SW480 (cell line): ENCODE data around the gene HOXC5.

Experiments
- DNase-seq: peaks from one replicate; pipeline ENCODE4 v3.0.0-alpha.2; 2016; ENCODE audit warnings: low spot score

Gene HOXC5

GRCh38 chr12:54006559-54007220 is 26.2 kb upstream of the HOXC5 start:
- DNase-seq: no peak

- no peak for DNase-seq
Measured at GRCh38 chr12:54007538-54008259, 25.2 kb upstream of the HOXC5 start.

DNA sequence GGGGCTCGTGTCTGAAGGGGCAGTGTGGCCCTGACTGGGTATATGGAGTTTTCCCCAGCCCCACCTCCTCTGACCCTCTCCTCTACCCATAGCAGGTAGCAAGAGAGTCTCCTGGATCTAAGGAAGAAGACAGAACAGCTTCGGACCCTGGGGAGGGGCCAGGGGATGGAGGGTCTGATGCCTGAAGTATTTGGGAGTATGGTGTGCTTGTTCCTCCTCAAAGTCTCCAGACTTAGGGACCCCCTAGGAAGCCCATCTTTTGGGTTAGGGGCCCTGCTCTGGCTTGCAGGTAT is 24.6 kb upstream of the HOXC5 start:
- no peak for DNase-seq

DNA sequence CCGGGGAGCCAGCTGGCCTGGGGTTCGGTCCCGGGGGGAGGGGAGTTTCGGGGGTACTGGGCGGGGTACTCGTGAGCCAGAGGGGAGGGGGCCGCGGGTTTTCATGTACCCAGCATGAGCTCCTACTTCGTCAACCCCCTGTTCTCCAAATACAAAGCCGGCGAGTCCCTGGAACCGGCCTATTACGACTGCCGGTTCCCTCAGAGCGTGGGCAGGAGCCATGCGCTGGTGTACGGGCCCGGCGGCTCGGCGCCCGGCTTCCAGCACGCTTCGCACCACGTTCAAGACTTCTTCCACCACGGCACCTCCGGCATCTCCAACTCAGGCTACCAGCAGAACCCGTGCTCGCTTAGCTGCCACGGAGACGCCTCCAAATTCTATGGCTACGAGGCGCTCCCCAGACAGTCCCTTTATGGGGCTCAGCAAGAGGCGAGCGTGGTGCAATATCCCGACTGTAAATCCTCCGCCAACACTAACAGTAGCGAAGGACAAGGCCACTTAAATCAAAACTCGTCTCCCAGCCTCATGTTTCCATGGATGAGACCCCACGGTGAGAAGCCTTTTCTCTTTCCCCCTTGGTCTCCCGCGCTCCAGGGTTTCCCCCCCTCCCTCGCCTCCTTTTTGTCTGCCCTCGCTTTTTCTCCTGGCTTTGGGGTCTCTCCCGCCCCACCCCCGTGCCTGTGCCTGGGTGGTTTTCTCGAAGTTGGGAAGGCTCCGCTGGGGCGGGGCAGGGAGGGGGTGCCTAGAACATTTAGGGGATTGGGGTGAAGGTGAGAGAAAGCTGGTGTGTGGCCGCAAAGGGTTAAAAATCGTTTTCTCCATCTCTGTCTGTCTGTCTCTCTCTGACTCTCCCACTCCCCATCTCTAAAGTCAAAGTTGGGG is 23.4 kb upstream of the HOXC5 start:
- peak; percentile 60 for DNase-seq

DNA sequence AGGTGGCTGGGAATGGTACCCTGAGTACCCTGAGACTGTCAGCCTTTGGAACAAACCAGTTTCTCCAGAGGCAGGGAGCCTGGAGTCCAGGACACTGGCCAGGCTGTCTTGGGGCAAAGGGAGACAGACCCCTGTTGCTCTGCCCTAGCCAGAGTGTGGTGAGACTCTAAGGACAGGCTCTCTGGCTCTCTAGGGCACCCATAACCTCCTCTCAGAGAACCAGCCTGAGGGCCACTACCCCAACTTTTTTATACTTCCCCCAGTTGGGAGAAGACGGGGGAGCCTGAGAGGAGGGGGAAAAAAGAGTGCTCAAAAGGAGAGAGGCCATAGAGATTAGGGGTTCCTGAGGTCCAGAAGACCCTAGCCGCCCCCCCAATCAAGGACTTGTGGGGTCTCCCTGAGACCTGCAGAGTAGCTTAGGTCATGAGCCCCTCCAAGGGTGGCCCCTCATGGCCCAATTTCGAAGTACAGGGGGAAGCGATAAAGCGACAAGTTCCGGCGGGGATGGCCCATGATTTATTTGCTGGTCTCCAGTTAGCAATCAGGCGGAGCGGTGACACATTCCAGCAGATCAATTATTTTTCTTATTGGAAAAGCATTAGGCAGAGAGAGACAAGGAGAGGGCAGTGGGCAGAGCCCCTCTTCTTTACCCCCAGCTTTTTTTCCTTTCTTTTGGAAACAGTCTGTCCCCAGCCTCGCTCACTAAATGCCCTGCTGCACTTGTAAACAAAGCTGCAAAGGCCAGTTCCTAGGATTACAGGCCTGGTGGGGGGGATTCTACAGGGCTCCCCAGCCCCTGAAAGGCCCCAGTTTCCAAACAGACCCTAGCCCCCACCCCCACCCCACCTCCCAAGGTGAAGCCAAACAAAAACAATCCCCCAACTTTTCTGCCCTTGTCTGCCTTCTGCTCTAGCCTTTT is 22.5 kb upstream of the HOXC5 start:
- no peak for DNase-seq

GRCh38 chr12:54010972-54011664 is 21.7 kb upstream of the HOXC5 start:
- no peak for DNase-seq

- DNase-seq: no peak
Measured at GRCh38 chr12:54011665-54012532, 21.0 kb upstream of the HOXC5 start.

GRCh38 chr12:54012631-54013409 is 20.0 kb upstream of the HOXC5 start:
- DNase-seq: no peak

- no peak for DNase-seq
Measured at GRCh38 chr12:54014377-54015017, 18.4 kb upstream of the HOXC5 start.

- no peak for DNase-seq
Measured at GRCh38 chr12:54015018-54015931, 17.6 kb upstream of the HOXC5 start.

DNA sequence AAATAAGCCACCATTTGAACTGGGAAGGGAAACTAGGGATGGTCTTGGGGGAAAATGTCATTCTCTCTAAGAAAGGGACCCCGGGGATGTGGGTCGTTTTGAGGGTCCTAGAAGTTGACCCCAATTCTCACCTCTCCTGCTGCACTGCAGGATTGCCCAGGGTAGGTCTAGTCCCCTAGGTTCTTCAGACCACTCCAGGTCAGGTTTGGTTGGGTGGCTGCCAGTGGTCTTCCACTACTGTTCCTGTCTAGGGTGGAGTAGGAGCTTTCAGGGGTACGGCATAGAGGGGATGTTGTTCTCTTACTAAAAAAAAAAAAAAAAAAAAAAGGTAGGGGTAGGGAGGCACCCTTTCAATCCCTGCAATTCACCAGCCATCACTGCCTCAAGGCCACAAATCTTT is 16.8 kb upstream of the HOXC5 start:
- DNase-seq: no peak

DNA sequence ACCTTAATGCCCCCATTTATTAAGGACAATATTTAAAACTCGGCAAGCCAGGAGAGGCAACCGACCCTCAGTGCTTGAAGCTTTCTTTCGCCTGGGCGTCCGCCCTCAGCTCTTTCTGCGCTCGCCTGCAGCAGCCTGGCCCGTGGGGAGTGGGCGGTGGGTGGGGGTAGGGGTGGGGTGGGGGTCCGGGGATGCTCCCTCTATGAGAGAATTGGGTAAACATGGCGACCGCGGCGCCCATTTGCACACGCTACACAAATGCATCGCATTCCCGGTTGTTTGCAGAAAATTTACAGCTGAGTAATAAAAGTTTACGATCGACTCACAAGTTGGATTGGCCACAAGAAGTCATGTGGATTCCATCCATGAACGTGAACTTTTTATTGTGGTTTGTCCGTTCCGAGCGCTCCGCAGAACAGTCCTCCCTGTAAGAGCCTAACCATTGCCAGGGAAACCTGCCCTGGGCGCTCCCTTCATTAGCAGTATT is 16.3 kb upstream of the HOXC5 start:
- DNase-seq: peak; percentile 87

- DNase-seq: peak; percentile 83
Measured at GRCh38 chr12:54017027-54017788, 15.6 kb upstream of the HOXC5 start.

GRCh38 chr12:54017878-54018467 is 14.9 kb upstream of the HOXC5 start:
- DNase-seq: peak; percentile 86

DNA sequence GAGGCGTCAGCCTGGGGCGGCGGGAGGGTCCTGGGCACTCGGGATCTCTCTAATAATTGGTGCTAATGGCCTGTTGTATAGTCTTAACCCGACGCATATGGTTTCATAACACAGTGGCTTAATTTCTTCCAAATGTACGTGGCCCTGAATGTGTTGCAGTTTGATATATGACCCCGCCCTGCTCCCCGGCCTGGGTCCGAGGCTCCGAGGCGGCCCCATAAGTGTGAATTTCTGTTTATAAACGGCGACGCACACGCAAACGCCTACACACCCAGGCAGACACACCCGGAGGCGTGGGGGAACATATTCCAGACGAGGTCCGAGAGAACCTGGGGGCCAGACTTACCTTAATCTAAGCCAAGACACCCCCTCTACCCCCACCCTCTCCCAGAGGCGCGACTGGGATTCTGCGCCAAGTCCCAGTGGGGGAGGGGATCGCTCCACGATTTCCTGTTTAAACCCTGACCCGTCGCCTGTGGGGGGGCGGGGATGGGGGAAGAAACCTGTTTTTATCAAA is 14.3 kb upstream of the HOXC5 start:
- no peak for DNase-seq

GRCh38 chr12:54019091-54019811 is 13.6 kb upstream of the HOXC5 start:
- no peak for DNase-seq
